DMS 273 treated with DMSO at 0.1 percent for 48 hours (cell line): ENCODE results near the gene NOL4L.
"Not testable (repeated sequence)": the region's sequence is repeated elsewhere in the genome, so short reads cannot be mapped to it uniquely, and the experiment has no call there.

ENCODE experiments used
- DNase-seq: peaks from one replicate; lab custom pipeline; 2025; lab: John Stamatoyannopoulos, UW

The NOL4L gene

GRCh38 chr20:32421290-32421689 lies 163.8 kb downstream of the NOL4L start:
- no peak for DNase-seq

- DNase-seq = no peak
Observed at GRCh38 chr20:32418376-32418775, 166.8 kb downstream of the NOL4L start.

GRCh38 chr20:32416206-32416605 lies 168.9 kb downstream of the NOL4L start:
- no peak for DNase-seq

GRCh38 chr20:32415494-32415893 lies 169.6 kb downstream of the NOL4L start:
- no peak for DNase-seq

GRCh38 chr20:32411955-32412706 lies 173.0 kb downstream of the NOL4L start:
- no peak for DNase-seq

GRCh38 chr20:32407131-32407750 lies 177.9 kb downstream of the NOL4L start:
- DNase-seq = not testable (repeated sequence)

GRCh38 chr20:32406701-32407100 lies 178.4 kb downstream of the NOL4L start:
- DNase-seq = no peak

GRCh38 chr20:32404017-32404416 lies 181.1 kb downstream of the NOL4L start:
- DNase-seq = no peak

GRCh38 chr20:32400476-32400875 lies 184.7 kb downstream of the NOL4L start:
- DNase-seq = no peak

- no peak for DNase-seq
Observed at GRCh38 chr20:32397567-32398084, 187.5 kb downstream of the NOL4L start.

GRCh38 chr20:32396646-32397160 lies 188.4 kb downstream of the NOL4L start:
- no peak for DNase-seq

- no peak for DNase-seq
Observed at GRCh38 chr20:32395066-32395465, 190.1 kb downstream of the NOL4L start.
